ENCODE data around the gene PPOX. TPM values are rescaled to one million over a fixed set of nuclear protein-coding genes. Genes with fewer than 3 reads are reported as not detected.

Gene PPOX
- total RNA-seq, 2 donors from 2014 or later = 46.4 to 47.2 TPM

DNA sequence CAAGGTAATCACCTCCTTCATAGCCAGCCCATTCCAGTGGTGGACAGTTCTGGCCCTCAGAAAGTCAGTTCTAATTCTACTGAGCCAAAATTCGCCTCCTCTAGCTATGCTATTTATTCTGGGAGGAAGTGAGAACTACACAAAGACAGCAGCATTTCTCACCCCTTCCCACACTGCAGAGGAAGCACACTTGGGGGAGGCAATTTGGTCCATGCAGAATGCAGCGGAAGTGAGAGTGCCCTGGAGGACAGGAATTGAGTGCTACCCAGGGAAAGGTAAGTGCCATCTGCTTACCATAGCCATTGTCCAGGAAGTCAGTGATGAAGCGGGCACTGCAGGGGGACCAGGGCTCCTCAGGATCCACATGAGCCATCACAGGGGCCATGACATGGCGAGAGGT, 28.9 kb downstream of the PPOX start:
- no peak for DNase-seq
- Histone ChIP-seq H3K4me3 (ENCODE audit: low read length) (no peak overlapping the region), H3K9me3 (ENCODE audit: control insufficient read depth, low read length) (no peaks in the 10 kb centered on the region), H3K27ac (ENCODE audit: low read depth, low read length) (no peak overlapping the region), H3K36me3 (ENCODE audit: control insufficient read depth, insufficient read depth, low read length) (no peaks in the 10 kb centered on the region), H3K9ac (ENCODE audit: extremely low read depth, low read length, poor library complexity, severe bottlenecking) (no peak overlapping the region), H3K27me3 (ENCODE audit: control insufficient read depth, insufficient read depth, low read length, poor library complexity, severe bottlenecking) (no peaks in the 10 kb centered on the region), H3K4me1 (ENCODE audit: control insufficient read depth, insufficient read depth, low read length) (peaks cover 4% of the 10 kb centered on the region)
- TF ChIP-seq, protein P1, sequence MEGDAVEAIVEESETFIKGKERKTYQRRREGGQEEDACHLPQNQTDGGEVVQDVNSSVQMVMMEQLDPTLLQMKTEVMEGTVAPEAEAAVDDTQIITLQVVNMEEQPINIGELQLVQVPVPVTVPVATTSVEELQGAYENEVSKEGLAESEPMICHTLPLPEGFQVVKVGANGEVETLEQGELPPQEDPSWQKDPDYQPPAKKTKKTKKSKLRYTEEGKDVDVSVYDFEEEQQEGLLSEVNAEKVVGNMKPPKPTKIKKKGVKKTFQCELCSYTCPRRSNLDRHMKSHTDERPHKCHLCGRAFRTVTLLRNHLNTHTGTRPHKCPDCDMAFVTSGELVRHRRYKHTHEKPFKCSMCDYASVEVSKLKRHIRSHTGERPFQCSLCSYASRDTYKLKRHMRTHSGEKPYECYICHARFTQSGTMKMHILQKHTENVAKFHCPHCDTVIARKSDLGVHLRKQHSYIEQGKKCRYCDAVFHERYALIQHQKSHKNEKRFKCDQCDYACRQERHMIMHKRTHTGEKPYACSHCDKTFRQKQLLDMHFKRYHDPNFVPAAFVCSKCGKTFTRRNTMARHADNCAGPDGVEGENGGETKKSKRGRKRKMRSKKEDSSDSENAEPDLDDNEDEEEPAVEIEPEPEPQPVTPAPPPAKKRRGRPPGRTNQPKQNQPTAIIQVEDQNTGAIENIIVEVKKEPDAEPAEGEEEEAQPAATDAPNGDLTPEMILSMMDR (conservative IDR thresholded peaks at IDR 0.05) = no peak
- H3K9me3 Mint-ChIP-seq = no peaks in the 10 kb centered on the region
- H3K4me3 Mint-ChIP-seq = no peak overlapping the region
- peaks cover 37% of the 10 kb centered on the region for H3K4me1 Mint-ChIP-seq
- H3K27me3 Mint-ChIP-seq (ENCODE audit: insufficient read depth) = no peaks in the 10 kb centered on the region
- H3K27ac Mint-ChIP-seq = no peak overlapping the region
- no peaks in the 10 kb centered on the region for H3K36me3 Mint-ChIP-seq (ENCODE audit: low read depth)
- WGBS, 2 experiments (ENCODE audit: insufficient coverage in 1 of 2, insufficient read length in 1 of 2) = 89 to 93% methylated on average over 4 of the region's 4 CpGs

DNA sequence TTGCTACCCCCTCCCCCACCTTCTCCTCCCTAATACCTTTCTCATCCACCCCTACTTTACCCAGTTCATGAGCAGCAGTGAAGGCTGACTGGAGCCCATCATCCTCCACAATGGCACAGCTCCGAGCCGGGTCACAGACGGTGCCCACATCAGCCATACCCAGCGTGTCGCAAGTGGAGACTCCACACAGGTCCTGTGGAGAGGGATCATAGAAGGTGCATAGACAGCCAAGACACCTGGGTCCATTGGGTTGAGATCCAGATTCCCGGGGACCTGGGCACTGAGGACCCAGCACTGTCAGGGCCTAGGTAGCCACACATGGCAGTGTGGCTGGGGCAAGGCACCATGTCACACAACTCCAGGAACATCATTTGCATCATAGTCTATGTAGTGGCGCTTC, 29.9 kb downstream of the PPOX start:
- H3K4me1 ChIP-seq (ENCODE audit: control insufficient read depth, insufficient read depth, low read length) = peaks cover 8% of the 10 kb centered on the region
- no peak for DNase-seq
- H3K36me3 ChIP-seq (ENCODE audit: control insufficient read depth, insufficient read depth, low read length) = no peaks in the 10 kb centered on the region
- Mint-ChIP-seq H3K36me3 (ENCODE audit: low read depth) (no peaks in the 10 kb centered on the region), H3K9me3 (no peaks in the 10 kb centered on the region), H3K27me3 (ENCODE audit: insufficient read depth) (no peaks in the 10 kb centered on the region), H3K4me1 (peaks cover 43% of the 10 kb centered on the region), H3K27ac (no peak overlapping the region), H3K4me3 (no peak overlapping the region)
- H3K9ac ChIP-seq (ENCODE audit: extremely low read depth, low read length, poor library complexity, severe bottlenecking) = no peak overlapping the region
- TF ChIP-seq, protein P1 (conservative IDR thresholded peaks at IDR 0.05) = no peak
- H3K27me3 ChIP-seq (ENCODE audit: control insufficient read depth, insufficient read depth, low read length, poor library complexity, severe bottlenecking) = no peaks in the 10 kb centered on the region
- H3K9me3 ChIP-seq (ENCODE audit: control insufficient read depth, low read length) = no peaks in the 10 kb centered on the region
- H3K4me3 ChIP-seq (ENCODE audit: low read length) = no peak overlapping the region
- no peak overlapping the region for H3K27ac ChIP-seq (ENCODE audit: low read depth, low read length)
- 95 to 96% methylated on average over 4 to 7 of the region's 7 CpGs for WGBS, 2 experiments (ENCODE audit: insufficient coverage in 1 of 2, insufficient read length in 1 of 2)

DNA sequence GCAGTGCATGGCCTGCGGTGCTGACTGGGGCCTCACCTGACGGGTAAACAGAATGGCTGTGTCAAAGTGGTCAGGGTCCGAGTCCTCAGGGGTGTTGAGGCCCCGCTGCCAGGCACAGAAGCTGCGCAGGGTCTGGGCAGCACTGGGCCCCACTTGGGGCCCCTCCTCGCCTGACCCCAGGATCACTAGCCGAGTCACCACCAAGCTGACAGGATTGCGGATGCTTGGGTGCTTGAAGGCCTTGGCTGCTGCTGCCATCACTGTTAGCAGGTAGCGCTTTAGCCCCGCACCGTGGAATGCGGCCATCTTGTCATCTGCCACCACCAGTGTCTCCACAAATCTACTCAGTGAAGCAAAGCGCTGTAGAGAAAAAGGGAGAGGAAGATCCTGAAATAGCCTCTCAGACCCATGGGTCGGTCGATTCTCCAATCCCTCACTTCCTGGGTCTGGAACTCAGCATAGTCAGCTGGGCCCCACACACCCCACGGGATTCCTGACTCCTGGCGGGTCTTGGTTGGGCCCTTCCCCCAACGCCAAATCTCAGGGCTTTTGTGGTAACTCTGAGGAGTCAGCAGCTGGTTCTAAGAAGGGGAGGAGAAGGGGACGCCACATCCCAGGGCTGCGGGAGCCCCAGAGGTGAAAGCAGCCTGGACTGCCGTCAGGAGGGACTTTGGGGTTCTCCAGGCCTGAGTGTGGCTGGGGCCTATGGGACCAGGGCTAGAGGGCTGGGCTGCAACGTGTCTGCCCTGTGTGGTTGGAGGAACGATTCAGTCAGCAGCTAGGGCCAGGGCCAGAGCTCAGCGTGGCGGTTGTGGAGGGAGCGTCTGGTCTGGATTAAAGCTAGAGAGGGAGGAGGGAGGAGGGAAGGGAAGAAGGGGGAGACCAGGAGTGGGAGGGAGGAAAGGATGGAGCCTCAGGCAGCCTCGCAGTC, 30.6 kb downstream of the PPOX start:
- Histone ChIP-seq H3K27me3 (ENCODE audit: control insufficient read depth, insufficient read depth, low read length, poor library complexity, severe bottlenecking) (no peaks in the 10 kb centered on the region), H3K9me3 (ENCODE audit: control insufficient read depth, low read length) (no peaks in the 10 kb centered on the region), H3K9ac (ENCODE audit: extremely low read depth, low read length, poor library complexity, severe bottlenecking) (no peak overlapping the region), H3K4me3 (ENCODE audit: low read length) (no peak overlapping the region), H3K27ac (ENCODE audit: low read depth, low read length) (peak overlapping the region; percentile 16), H3K4me1 (ENCODE audit: control insufficient read depth, insufficient read depth, low read length) (peaks cover 13% of the 10 kb centered on the region), H3K36me3 (ENCODE audit: control insufficient read depth, insufficient read depth, low read length) (no peaks in the 10 kb centered on the region)
- Mint-ChIP-seq H3K27me3 (ENCODE audit: insufficient read depth) (no peaks in the 10 kb centered on the region), H3K4me1 (peaks cover 50% of the 10 kb centered on the region), H3K27ac (peak overlapping the region; percentile 48), H3K36me3 (ENCODE audit: low read depth) (no peaks in the 10 kb centered on the region), H3K9me3 (no peaks in the 10 kb centered on the region), H3K4me3 (peak overlapping the region; percentile 31)
- WGBS, 2 experiments (ENCODE audit: insufficient coverage in 1 of 2, insufficient read length in 1 of 2) = 84 to 88% methylated on average over 20 to 27 of the region's 27 CpGs
- DNase-seq = peak; percentile 57
- TF ChIP-seq, protein P1 (conservative IDR thresholded peaks at IDR 0.05) = no peak

Data from endodermal cell (in vitro differentiated cells).